ENCODE measurements around the gene MPIG6B.

The MPIG6B gene

DNA sequence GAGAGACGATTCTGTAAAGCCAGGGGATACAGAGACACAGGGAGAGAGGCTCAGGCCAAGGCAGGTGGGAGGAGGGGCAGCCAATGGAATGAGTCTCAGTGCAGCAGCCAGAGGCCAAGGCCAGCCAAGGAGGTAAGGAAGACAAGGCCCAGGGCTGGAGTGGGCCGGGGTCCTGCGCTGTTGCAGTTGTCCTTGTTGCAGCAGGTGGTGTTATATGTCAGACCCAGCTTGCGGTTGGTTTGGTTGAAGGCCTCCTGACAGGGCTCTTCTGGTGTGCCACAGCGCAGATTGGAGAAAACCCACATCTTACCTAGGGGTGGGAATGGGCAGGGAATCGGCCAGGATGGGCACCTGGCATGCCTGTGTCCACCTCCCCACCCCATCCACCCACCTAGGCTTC, 4.2 kb upstream of the MPIG6B start:
- TF ChIP-seq ZBTB7A (IDR thresholded peaks at IDR 0.05; ENCODE audit: low read depth), result no peak
- TF ChIP-seq TAF1 (IDR thresholded peaks at IDR 0.05; ENCODE audit: low read depth), result no peak
- TF ChIP-seq CEBPB (IDR thresholded peaks at IDR 0.05), result no peak
- TF ChIP-seq TEAD4 (IDR thresholded peaks at IDR 0.05), result no peak
- TF ChIP-seq RAD21 (IDR thresholded peaks at IDR 0.05; ENCODE audit: low read depth), result no peak
- no peak for TF ChIP-seq USF1 (IDR thresholded peaks at IDR 0.05)
- no peak for TF ChIP-seq EGR1 (IDR thresholded peaks at IDR 0.05)

DNA sequence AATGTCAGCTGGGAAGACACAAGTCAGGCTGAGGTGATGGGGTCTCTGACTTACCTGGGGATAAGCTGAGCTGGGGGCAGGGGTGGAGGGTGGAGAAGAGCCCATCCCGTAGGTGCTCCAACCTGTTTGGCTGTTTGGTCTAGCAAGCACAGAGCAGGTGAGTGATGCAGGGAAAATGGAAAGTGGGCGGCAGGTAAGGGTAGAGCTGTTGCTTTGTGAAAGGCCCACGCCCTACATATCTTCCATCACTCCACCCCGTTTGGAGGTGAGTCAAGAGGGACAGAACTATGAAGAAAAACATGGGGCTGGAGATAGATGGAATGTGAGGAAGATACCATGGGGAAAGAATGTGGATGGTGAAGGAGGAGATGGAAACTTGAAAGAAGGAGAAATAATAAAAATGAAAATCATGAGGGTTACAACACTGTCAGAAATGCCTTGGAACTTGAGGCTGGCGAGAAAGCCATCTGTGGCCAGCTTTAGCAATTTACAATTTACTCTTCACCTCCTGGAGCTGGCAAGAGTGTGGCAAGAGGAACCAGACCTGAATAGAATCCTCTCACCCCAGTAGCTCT, 2.9 kb upstream of the MPIG6B start:
- no peak for TF ChIP-seq NFIC (IDR thresholded peaks at IDR 0.05)
- no peak for TF ChIP-seq TAF1 (IDR thresholded peaks at IDR 0.05; ENCODE audit: low read depth)
- TF ChIP-seq, protein P1, sequence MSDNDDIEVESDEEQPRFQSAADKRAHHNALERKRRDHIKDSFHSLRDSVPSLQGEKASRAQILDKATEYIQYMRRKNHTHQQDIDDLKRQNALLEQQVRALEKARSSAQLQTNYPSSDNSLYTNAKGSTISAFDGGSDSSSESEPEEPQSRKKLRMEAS (IDR thresholded peaks at IDR 0.05), result no peak
- TF ChIP-seq ZBTB7A (IDR thresholded peaks at IDR 0.05; ENCODE audit: low read depth), result no peak
- TF ChIP-seq EGR1 (IDR thresholded peaks at IDR 0.05), result no peak
- no peak for TF ChIP-seq YY1 (IDR thresholded peaks at IDR 0.05; ENCODE audit: low read depth)
- no peak for TF ChIP-seq CREB1 (IDR thresholded peaks at IDR 0.05; ENCODE audit: low read depth)
- no peak for TF ChIP-seq USF1 (IDR thresholded peaks at IDR 0.05)
- TF ChIP-seq CEBPB (IDR thresholded peaks at IDR 0.05), result no peak
- no peak for TF ChIP-seq TEAD4 (IDR thresholded peaks at IDR 0.05)
- no peak for TF ChIP-seq TCF12 (IDR thresholded peaks at IDR 0.05; ENCODE audit: low read depth)
- no peak for TF ChIP-seq EP300 (IDR thresholded peaks at IDR 0.05; ENCODE audit: borderline replicate concordance)
- TF ChIP-seq FOXM1 (IDR thresholded peaks at IDR 0.05; ENCODE audit: borderline replicate concordance, low read depth), result no peak
- no peak for TF ChIP-seq RAD21 (IDR thresholded peaks at IDR 0.05; ENCODE audit: low read depth)
- no peak for TF ChIP-seq REST (IDR thresholded peaks at IDR 0.05; ENCODE audit: low read depth)

GRCh38 chr6:31721351-31722020, 1.7 kb upstream of the MPIG6B start, which contains the start of gene LY6G6C:
Gene LY6G6C, minus strand, starts transcription at chr6:31721746. Its CDS starts 67 bp downstream, at chr6:31721679.
- TF ChIP-seq TAF1 (IDR thresholded peaks at IDR 0.05; ENCODE audit: low read depth) (no peak), YY1 (IDR thresholded peaks at IDR 0.05; ENCODE audit: low read depth) (no peak), CREB1 (IDR thresholded peaks at IDR 0.05; ENCODE audit: low read depth) (no peak), FOXM1 (IDR thresholded peaks at IDR 0.05; ENCODE audit: borderline replicate concordance, low read depth) (no peak), ZBTB7A (IDR thresholded peaks at IDR 0.05; ENCODE audit: low read depth) (no peak), RAD21 (IDR thresholded peaks at IDR 0.05; ENCODE audit: low read depth) (no peak), USF1 (IDR thresholded peaks at IDR 0.05) (no peak), EP300 (IDR thresholded peaks at IDR 0.05; ENCODE audit: borderline replicate concordance) (no peak), TCF12 (IDR thresholded peaks at IDR 0.05; ENCODE audit: low read depth) (no peak), NFIC (IDR thresholded peaks at IDR 0.05) (no peak), REST (IDR thresholded peaks at IDR 0.05; ENCODE audit: low read depth) (no peak)
- TF ChIP-seq, protein P1 (IDR thresholded peaks at IDR 0.05), result no peak

- TF ChIP-seq EGR1 (IDR thresholded peaks at IDR 0.05) (no peak), ZBTB7A (IDR thresholded peaks at IDR 0.05; ENCODE audit: low read depth) (no peak), TEAD4 (IDR thresholded peaks at IDR 0.05) (no peak), CEBPB (IDR thresholded peaks at IDR 0.05) (no peak), YY1 (IDR thresholded peaks at IDR 0.05; ENCODE audit: low read depth) (no peak), NFIC (IDR thresholded peaks at IDR 0.05) (no peak)
Measured at GRCh38 chr6:31722173-31722572, 1.0 kb upstream of the MPIG6B start.

GRCh38 chr6:31723980-31724691, 963 bp downstream of the MPIG6B start:
- no peak for TF ChIP-seq RAD21 (IDR thresholded peaks at IDR 0.05; ENCODE audit: low read depth)
- TF ChIP-seq TAF1 (IDR thresholded peaks at IDR 0.05; ENCODE audit: low read depth), result no peak
- TF ChIP-seq EP300 (IDR thresholded peaks at IDR 0.05; ENCODE audit: borderline replicate concordance), result no peak
- TF ChIP-seq YY1 (IDR thresholded peaks at IDR 0.05; ENCODE audit: low read depth), result no peak
- TF ChIP-seq EGR1 (IDR thresholded peaks at IDR 0.05), result no peak
- TF ChIP-seq NFIC (IDR thresholded peaks at IDR 0.05), result no peak
- no peak for TF ChIP-seq CEBPB (IDR thresholded peaks at IDR 0.05)
- no peak for TF ChIP-seq USF1 (IDR thresholded peaks at IDR 0.05)
- no peak for TF ChIP-seq FOXM1 (IDR thresholded peaks at IDR 0.05; ENCODE audit: borderline replicate concordance, low read depth)
- TF ChIP-seq ZBTB7A (IDR thresholded peaks at IDR 0.05; ENCODE audit: low read depth), result no peak
- no peak for TF ChIP-seq TEAD4 (IDR thresholded peaks at IDR 0.05)
- TF ChIP-seq CREB1 (IDR thresholded peaks at IDR 0.05; ENCODE audit: low read depth), result no peak
- no peak for TF ChIP-seq REST (IDR thresholded peaks at IDR 0.05; ENCODE audit: low read depth)
- TF ChIP-seq TCF12 (IDR thresholded peaks at IDR 0.05; ENCODE audit: low read depth), result no peak
- TF ChIP-seq, protein P1 (IDR thresholded peaks at IDR 0.05), result no peak
